Measurements from ENCODE around the gene PIP5K1B. TPM values are rescaled to one million over a fixed set of nuclear protein-coding genes. Genes with fewer than 3 reads are reported as not detected.

PIP5K1B gene
- polyA plus RNA-seq, 10 donors = 1.1 to 2.2 (median 1.5) TPM

DNA sequence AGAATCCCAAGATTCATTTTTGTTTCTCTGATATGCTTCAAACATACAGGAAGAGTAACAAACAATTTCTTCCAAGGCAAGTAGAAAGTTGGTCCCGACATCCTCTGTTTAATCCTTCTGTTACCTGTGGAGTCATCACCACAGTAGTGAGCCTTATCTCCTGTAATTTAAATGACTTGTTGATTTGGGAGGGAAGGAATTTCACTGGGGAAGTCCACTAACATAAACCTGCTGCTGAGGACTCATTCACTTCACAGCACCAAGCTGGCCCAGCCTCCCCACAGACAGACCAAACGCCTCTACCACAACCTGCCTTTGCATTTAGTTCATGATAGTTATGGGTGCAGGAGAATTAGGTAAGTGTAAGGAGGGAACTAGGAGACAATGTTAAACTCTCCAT, 245.6 kb downstream of the PIP5K1B start:
- no peak for DNase-seq

DNA sequence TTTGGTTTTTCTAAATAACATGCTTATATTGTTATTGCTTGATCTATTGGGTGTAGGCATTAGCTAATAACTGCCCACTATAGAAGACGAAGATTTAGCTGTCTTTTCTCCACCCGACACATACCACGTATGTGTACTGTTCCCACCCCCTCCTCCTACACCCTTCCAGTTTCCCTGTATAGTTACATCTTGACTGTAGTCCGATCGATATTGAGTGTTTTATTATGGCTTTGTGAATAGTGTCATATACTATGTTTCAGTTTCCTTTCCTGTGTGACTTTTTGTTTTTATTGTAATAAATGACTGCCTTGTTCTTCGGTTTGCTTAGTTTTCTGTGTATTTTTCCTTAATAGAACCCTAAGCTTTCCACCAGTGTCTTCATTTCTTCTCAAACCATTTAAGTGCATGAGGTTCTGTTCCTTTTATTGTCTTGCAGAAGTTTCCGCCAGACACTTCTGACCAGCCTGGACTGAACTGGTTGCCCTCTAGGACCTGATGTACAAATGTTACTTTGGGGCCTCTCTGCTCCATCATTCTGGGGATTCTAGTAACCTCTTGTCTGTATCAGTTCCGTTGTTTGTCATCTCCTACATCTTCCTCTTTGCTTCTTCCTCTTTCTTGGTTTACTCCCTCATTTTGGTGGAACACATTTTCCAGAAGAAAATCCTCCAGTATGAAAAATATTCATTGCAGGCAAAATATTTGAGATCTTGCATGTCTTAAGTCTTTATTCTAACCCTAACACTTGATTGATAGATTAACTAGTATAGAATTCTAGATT, 247.0 kb downstream of the PIP5K1B start:
- DNase-seq = no peak

DNA sequence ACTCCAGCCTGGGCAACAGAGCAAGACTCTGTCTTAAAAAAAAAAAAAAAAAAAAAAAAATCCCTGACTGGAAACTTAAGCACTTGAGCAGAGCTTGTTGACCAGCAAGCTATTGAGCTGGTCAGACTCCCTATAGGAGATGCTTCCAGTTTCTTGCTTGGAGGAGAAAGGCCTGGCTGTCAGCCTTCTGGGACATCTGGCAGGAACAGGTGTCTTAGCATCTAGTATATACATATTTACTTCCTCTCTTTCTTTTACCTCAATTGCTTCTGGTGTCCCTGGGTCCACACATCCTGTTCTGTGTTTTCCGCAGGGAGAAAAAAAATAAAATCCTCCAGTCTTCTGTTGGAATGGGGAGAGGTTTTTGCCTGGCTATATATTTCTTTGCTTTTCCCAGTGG, 248.7 kb downstream of the PIP5K1B start:
- no peak for DNase-seq

DNA sequence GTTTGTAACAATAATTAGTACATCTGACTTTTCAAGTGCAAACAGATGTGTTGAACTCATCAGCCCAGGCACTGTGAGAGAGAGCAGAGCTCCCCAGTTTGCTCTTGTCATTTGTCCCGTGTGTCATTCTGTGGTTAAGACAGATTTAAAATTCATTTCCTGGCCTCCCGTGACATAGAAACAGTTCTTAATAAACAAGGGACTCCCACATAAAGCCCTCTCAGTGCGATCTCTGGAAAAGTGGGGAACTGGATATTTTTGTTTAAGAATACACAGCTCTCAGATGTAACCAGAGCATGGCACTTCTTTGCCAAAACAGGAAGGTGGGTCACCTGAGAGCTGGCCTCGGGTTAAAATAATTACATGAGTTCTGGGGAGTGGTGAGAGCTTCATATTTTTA, 250.3 kb downstream of the PIP5K1B start:
- no peak for DNase-seq

DNA sequence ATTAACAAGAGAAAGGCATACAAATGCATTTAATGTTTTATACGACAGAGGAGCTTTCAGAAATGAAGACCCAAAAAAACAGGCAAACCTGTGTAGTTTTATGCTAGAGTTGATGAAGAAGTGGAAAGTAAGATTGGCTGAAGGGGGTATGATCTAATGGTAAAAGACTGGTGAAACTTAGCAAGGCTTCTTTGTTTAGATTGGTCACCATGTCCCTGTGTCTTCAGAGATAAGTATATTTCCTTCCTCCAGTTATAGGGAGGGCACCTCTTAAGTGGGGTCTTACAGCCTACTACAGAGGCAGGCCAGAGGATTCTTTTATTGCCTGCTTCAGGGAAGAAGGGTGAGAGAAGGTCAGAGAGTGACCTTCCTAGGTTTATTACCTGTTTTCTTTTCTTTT, 252.4 kb downstream of the PIP5K1B start:
- no peak for DNase-seq

DNA sequence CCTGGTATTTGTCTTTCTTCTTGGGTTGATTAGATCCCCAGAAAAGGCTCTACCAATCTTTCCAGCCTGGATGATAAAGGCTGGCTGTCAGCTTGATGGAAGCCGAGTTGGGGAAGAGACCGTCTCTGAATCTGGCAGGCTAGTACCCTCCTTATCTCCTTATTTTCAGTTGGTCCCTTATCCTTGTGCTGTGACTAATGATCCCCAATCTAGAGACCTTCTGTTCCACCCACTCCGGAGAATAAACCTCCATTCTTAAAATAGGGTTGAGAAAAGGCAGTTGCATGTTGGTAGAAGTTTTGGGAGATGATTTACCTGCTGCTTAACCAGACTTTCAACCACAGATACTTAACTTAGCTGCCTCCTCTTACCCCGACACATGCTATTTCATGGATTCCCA, 256.5 kb downstream of the PIP5K1B start:
- DNase-seq = no peak

DNA sequence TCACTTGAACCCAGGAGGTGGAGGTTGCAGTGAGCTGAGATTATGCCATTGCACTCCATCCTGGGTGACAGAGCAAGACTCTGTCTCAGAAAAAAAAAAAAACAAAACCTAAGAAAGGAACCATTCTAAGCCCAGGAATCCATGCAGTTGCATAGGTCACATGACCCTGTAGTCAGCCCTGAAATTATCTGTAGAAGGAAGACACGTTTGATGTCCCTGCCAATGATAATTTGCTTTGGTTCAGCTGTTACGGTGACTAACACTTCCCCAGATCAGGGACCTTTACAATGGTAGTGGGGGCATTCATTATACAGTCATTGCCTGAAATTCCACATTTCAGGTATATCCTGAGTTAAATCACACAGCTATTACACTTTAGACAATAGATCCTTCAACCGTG, 258.4 kb downstream of the PIP5K1B start:
- no peak for DNase-seq

DNA sequence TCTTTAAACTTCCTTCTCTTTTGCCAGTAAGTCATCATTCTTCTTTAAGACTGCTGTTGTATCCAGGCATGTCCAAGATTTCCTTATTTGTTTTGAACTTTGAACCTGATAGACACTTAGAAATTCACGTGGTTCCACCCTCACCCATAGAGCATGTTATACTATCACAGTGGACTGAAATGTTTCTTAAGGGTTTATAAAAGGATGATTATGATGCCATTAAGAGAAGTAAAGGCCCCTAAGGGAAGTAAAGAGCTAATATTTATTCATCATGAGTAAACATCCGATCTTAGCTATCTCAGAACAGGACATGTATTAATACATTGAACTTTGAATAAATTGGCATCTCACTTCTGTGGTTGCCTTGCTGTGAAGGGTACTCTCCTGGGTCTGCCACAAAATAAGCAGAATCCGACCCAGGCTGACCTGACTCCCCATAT, 259.1 kb downstream of the PIP5K1B start:
- no peak for DNase-seq

DNA sequence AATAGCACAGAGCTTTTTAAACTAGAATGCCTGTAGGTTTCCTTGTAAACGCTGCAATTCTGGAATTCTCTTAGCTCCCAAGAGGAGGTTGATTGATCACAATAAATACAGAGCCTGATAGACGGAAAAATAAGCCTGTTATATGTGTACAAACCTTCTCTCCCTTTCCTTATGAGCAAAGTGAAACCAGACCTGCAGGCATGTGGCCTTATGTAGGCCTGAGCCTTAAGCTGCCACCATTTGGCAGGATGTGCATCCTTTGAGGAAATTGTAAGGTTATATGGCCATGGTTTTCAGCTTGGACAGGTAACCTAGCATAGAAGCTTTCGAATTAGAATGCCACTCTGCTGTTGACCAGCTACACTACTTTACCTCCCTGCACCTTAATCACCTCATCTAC, 259.7 kb downstream of the PIP5K1B start:
- no peak for DNase-seq

DNA sequence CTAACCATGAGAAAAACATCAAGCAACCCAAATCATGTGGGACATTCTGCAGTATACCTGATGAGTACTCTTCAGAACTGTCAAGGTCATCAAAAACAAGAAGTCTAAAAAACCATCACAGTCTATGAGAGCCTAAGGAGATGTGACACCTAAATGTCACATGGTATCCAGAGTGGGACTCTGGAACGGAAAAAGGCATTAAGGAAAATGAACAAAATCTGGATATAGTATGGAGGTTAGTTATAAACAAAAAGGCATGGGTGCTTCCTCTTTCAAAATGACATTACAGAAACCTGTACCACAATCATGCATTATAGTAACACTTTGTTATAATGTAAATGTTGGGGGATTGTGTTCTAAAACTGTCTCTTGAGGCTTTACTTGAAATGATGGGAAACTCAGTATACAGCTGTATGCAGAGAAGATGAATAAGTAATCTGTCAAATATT, 261.5 kb downstream of the PIP5K1B start:
- DNase-seq = no peak

DNA sequence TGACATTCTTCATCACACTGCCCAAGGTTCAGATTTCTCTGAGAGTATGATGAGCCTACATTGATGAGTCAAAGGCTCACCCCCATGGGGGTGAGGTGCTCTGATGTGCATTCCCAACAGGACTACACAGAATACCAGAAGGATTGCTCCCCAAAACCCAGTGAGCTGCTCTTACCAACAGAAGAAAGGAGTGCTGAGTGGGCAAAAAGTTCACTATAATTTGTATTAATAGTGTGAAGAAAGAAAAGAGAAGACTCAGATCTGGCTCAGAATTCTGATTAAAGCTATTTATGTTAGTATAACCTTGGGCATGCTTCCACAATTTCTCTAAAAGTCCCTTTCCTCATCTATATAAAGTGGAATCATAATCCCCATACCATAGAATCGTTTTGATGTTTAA, 262.8 kb downstream of the PIP5K1B start:
- no peak for DNase-seq

DNA sequence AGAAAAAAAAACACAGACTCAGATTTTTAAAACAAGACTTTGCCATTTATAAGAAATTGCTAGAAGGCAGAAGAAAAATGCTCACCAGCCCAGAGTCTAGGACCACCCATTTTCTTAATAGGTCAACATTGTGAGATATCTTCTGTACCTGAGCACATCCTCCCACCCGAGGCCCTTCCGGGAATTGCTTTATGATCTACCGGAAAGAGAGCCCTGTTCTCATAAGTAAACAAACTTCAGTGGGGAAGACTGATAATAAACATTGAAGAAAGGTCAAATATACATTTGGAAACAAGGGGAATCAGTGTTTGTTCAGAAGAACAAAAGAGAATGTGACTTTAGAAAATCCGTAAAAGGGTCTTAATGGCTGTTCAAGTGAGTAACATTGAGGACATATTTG, 264.5 kb downstream of the PIP5K1B start:
- DNase-seq = no peak

DNA sequence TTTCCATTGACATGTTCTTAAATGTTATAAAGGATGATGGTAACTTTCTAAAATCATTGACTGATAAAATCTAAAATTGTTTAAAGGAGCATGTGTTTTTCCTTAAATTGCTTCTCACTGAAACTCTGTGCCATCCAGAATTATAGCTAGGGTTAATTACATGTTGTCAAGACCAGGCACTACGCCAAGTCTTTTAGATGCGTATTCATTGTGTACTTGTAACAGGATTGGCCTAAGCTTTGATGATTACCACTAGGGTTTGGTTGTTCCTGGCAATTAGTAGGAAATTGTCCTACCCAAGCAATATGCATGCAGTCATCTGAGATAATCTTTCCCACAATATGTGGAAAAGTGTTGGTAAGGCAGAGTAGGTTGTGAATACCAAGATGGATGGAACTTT, 265.1 kb downstream of the PIP5K1B start:
- DNase-seq = no peak

DNA sequence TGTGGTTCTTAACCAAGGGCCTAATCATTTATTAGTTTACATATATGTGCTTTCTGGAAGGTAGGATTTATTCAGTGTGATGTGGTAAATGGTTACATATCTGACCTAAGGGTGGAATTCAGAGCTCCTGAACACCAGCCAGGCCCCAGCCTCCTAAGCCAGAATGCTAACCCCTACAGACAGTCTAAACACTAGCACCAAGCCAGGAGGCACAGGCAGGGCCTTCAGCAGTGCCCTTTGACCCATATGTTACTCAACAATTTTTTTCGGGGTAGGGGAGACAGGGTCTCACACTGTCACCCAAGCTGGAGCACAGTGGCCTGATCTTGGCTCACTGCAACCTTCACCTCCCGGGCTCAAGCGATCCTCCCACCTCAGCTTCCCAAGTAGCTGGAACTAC, 268.6 kb downstream of the PIP5K1B start:
- DNase-seq = no peak

DNA sequence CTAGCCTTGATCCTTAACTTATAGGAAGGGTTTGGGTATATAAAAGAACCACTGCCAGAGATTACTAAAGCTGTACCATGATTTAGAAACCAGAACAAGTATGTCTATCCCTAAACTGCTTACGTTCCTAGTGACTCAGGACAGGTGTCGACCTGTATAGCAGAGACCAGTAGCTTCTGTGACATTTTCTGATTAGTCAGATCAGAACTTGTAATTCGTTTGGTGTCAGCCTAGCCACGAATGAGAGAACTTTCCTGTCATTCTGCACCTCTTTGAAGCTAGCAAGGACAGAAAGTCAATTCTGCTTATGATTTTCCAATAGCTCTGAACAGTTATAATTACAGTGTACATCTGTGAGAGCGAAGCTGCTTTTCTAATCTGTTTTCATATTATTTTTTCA, 269.4 kb downstream of the PIP5K1B start:
- DNase-seq = no peak

DNA sequence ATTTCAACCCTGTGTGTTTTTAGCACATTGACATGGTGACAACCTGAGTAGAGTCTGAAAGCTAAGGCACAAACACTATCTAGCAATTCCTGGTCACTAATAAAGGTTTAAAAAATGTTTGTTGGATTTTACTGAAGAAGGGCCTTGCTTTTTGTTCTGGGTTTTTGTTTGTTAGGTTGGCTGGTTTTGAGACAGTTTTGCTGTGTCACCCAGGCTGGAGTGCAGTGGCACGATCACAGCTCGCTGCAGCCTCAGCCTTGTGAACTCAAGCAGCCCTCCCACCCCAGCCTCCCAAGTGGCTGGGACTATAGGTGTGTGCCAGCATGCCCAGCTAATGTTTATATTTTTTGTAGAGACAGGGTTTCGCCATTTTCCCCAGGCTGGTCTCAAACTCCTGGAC, 269.9 kb downstream of the PIP5K1B start:
- DNase-seq = no peak

DNA sequence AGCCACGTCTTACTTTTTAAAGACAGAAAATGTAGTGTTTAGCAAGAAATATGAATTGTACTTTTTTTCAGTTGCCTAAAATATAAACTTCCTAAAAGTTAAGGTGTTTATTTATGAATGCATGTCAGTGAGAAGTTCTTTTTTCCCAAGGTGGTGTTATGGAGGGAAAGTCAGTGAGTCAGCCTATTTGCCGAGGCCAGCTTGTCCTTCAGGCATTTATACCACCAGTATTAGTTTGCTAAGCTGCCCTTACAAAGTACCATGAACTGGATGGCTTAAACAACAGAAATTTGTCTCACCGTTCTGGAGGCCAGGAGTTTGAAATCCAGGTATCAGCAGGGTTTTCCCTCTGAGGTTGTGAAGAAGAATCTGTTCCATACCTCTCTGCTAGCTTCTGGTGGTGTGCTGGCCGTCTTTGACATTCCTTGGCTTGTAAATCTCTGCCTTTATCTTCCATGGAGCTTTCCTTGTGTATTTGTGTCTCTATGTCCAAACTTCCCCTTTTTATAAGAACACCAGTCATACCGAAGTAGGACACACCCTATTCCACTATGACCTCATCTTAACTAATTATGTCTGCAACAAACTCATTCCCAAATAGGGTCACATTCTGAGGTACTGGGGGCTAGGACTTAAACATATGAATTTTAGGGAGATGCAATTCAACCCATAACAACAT, 270.5 kb downstream of the PIP5K1B start:
- DNase-seq = no peak

DNA sequence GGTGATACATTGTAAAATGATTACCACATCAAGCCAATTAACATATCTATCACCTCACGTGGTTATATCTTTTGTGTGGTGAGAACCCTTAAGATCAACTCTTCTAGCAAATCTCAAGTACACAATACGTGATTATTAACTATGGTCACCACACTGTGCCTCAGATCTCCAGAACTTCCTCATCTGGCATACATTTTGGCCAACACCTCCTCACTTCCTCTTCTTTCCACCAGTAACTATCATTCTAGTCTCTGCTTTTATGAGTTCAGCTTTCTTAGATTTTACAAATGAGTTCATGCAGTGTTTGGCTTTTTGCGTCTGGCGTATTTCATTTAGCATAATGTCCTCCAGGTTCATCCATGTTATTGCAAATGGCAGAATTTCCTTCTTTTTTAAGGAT, 273.0 kb downstream of the PIP5K1B start:
- DNase-seq = no peak

DNA sequence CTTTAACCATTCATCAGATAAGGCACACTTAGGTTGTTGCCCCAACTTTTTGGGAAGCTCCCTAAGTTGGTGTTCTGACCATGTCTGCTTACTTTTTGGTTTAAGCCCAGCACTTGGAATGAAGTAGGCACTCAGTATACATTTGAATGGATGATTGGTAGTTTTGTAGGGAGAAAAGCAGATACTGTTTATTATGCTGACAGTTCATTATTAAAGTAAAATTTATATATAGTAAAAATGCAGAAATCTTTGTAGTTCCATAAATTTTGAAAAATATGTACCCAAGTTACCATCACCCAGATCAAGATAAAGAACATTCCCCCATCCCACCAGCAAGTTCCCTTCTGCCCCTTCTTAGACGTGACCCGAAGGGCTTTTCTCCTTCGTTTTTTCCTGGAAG, 273.5 kb downstream of the PIP5K1B start:
- DNase-seq = no peak

DNA sequence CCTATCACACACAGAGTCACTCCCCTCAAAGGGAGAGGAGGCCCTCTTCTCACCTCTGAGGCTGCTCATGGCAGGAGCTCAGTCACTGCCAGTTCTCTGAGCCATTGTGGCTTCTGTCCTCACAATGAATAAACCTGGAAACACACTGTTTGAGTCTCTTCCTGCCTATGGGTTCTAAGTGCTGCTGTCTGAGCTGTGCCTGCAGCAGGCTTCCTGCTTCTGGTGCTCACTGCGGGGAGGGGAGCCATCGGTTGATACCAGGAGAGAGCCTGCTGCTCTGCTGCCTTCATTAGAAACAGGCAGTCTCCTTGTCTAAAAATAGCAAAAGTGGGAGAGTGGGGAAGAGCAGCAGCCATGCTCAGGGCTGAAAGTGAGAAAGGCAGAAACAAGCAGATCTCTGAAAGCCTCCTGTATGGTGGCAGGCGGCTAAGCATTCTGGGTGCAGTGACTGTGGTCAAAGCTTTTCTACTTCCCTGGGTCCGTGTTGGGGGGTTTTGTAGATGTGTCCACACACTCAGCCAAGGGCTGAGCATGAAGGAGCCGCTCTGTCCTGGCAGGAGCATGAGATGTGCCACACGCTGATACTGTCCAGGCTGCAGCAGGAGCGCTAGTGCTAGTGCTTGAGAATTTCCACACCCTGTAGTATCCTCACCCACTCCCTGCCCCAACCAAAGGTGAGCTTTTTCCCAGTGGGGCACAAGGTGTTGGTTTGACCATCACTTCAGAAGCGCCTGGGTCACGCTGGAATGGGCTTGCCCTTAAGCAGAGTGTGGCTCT, 274.7 kb downstream of the PIP5K1B start:
- peak in 1 of 3 donors; percentile 24 for DNase-seq

DNA sequence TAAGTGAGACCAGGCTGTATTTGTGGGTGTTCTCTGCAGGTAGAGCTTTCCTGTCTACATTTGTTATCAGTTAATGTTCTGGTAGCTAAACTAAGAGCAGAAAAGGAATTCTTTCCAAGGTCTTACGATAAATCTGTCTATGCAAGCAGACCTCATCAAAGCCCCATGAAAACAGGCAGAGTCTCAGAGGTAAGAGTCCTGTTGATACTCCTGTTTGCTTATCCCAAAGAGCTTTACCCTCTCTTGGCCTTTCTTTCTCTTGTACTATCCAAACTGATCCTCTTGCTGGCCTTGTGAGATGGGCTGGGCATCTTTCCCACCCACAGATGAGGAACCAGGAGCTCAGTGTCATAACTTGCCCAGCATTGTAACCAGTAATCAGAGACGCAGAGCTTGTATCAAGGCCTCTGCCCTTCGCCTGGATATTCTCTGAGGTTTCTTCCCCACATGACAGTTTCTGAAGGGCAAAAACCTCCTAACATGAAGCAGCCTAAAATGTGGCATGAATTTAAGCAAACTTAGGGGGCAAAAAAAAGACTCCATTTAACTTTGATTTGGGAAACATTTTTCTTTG, 275.4 kb downstream of the PIP5K1B start:
- DNase-seq = no peak

DNA sequence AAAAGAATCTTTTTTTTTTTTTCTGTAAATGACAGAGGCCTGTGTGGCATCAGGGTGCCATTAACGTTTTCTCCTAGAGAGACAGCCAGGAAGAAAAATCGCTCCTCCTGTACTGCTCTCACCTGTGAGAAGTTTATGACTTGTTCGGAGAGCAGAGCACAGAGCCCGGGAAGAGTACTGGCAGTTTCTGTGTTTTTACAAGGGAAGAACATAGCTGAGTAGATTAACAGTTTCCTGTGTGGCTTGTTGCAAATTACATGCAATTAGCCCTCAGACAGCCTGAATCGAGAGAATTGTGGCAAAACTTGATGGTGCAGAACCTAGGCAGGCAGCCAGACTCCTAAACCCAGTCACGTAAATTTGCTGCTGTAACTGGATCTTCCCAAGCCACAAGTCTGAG, 276.7 kb downstream of the PIP5K1B start:
- no peak for DNase-seq

Data from muscle of back (tissue), 11 donors.